T-cell (primary cell): ENCODE data around the gene ZDHHC24. TPM values are rescaled to one million over a fixed set of nuclear protein-coding genes. Genes with fewer than 3 reads are reported as not detected.

Experiments used
- ATAC-seq, 4 experiments: fragments of 200-7000 bp in 3 of 4; fragments of 150-1000 bp in 1 of 4; cut with Tn5 transposase; replicated peaks in 1 of 4; 1 replicate in 3 of 4; 2 replicates in 1 of 4; pipeline ENCODE4 v1.10.0; 2021; ENCODE audit warnings: moderate library complexity in 3 of 4, mild to moderate bottlenecking in 2 of 4, moderate number of reproducible peaks in 1 of 4
- CTCF ChIA-PET, 2 donors: fragments of 300-600 bp; sonication (Branson Sonifier 250); formaldehyde crosslinking; loops; one replicate each; lab custom pipeline; 2022; ENCODE audit warnings: antibody characterized with exemption in 2 of 2; lab: Charles Lee
- POLR2A ChIA-PET, 2 donors: fragments of 300-600 bp; sonication (Branson Sonifier 250); formaldehyde crosslinking; loops; one replicate each; lab custom pipeline; 2022; ENCODE audit warnings: antibody characterized with exemption in 2 of 2; lab: Charles Lee
- DNase-seq, 35 experiments: peaks; one replicate each; pipeline versions ENCODE4 v3.0.0 to v3.0.0-alpha.2; 2013 to 2023
- H3K27ac ChIP-seq: one replicate; pipeline ENCODE4 v1.5.1; 2013; ENCODE audit warnings: low read length
- H3K27me3 ChIP-seq, 2 experiments: replicated peaks in 1 of 2; 1 replicate in 1 of 2; 2 replicates in 1 of 2; pipeline versions ENCODE4 v1.6.1 to v1.7.0; 2013; ENCODE audit warnings: low read length in 1 of 2, mixed read lengths in 1 of 2; ENCODE audit not compliant: control insufficient read depth in 2 of 2, insufficient read depth in 2 of 2; ENCODE audit errors: extremely low read depth in 1 of 2
- H3K36me3 ChIP-seq, 2 donors: 1 replicate in 1 of 2; 2 replicates in 1 of 2; pipeline versions ENCODE4 v1.6.1 to v1.7.0; 2013; ENCODE audit warnings: low read length in 1 of 2; ENCODE audit not compliant: control insufficient read depth in 2 of 2, insufficient read depth in 1 of 2; ENCODE audit errors: extremely low read depth in 1 of 2
- H3K4me1 ChIP-seq, 2 experiments: 1 replicate in 1 of 2; 2 replicates in 1 of 2; pipeline versions ENCODE4 v1.6.1 to v1.7.0; 2013; ENCODE audit warnings: low read length in 2 of 2, mixed read lengths in 1 of 2; ENCODE audit not compliant: insufficient read depth in 2 of 2, control insufficient read depth in 1 of 2; ENCODE audit errors: extremely low read depth in 1 of 2
- H3K4me3 ChIP-seq, 2 donors: 1 replicate in 1 of 2; 2 replicates in 1 of 2; pipeline versions ENCODE4 v1.5.1 to v1.7.0; 2013; ENCODE audit warnings: mild to moderate bottlenecking in 2 of 2, low read length in 1 of 2, moderate library complexity in 1 of 2; ENCODE audit not compliant: control insufficient read depth in 1 of 2; ENCODE audit errors: extremely low read depth in 1 of 2
- H3K9me3 ChIP-seq: 2 replicates; pipeline ENCODE4 v1.7.0; 2013
- H3K27ac Mint-ChIP-seq, 2 donors: one replicate each; pipeline ENCODE4 v1.8.0; 2020 to 2021; ENCODE audit warnings: mild to moderate bottlenecking in 2 of 2, mixed read lengths in 2 of 2
- H3K27me3 Mint-ChIP-seq, 2 donors: one replicate each; pipeline ENCODE4 v1.8.0; 2021 to 2022; ENCODE audit warnings: mixed read lengths in 2 of 2
- H3K36me3 Mint-ChIP-seq: one replicate; pipeline ENCODE4 v1.8.0; 2021; ENCODE audit warnings: mixed read lengths
- H3K4me1 Mint-ChIP-seq, 3 donors: one replicate each; pipeline ENCODE4 v1.8.0; 2020 to 2022; ENCODE audit warnings: mixed read lengths in 3 of 3, mild to moderate bottlenecking in 1 of 3
- H3K4me3 Mint-ChIP-seq, 3 donors: one replicate each; pipeline ENCODE4 v1.8.0; 2020 to 2022; ENCODE audit warnings: mild to moderate bottlenecking in 3 of 3, mixed read lengths in 3 of 3, moderate library complexity in 3 of 3
- H3K9me3 Mint-ChIP-seq, 3 donors: one replicate each; pipeline ENCODE4 v1.8.0; 2020 to 2022; ENCODE audit warnings: mixed read lengths in 3 of 3
- WGBS: methylation state at CpG from one replicate; pipeline ENCODE4 v1.1.5; 2013; ENCODE audit warnings: missing lambda C conversion rate; ENCODE audit not compliant: insufficient coverage; 5-methylcytosine and 5-hydroxymethylcytosine counted together
- total RNA-seq, 35 experiments: library from RNA in 6 of 35; stranded (reverse) in 6 of 35; fragments of 120-200 nt in 1 of 35; gene quantifications; one replicate each; pipeline versions ENCODE4 v1.2.1 to v1.2.4 and lab custom pipeline; 2013 to 2026

Gene ZDHHC24
- total RNA-seq, 5 donors from 2014 or later (not counting 1 experiment from before 2014, with no cell fraction given): 17.2 to 25.7 (median 23.5) TPM

GRCh38 chr11:66494458-66494857 lies 51.4 kb downstream of the ZDHHC24 start:
- no peak overlapping the region for H3K27ac ChIP-seq
- Mint-ChIP-seq H3K27ac (no peak overlapping the region), H3K27me3 (no peaks in the 10 kb centered on the region), H3K4me3 (no peak overlapping the region), H3K36me3 (peaks cover 23% of the 10 kb centered on the region), H3K9me3 (no peaks in the 10 kb centered on the region), H3K4me1 (no peaks in the 10 kb centered on the region)
- H3K9me3 ChIP-seq: no peaks in the 10 kb centered on the region
- H3K36me3 ChIP-seq: peaks cover 14 to 49% of the 10 kb centered on the region in 2 donors
- no peak overlapping the region for H3K4me3 ChIP-seq
- DNase-seq (no peak), ATAC-seq (no peak)
- 100% methylated on average over 4 of the region's 7 CpGs for WGBS
- ChIA-PET CTCF (no interaction called here), POLR2A (no interaction called here)
- H3K27me3 ChIP-seq: no peaks in the 10 kb centered on the region
- H3K4me1 ChIP-seq: no peaks in the 10 kb centered on the region

GRCh38 chr11:66493130-66493529 lies 52.7 kb downstream of the ZDHHC24 start:
- no peak for DNase-seq
- H3K9me3 ChIP-seq: no peaks in the 10 kb centered on the region
- ATAC-seq: no peak
- H3K36me3 ChIP-seq: peaks cover 19 to 51% of the 10 kb centered on the region in 2 donors
- Mint-ChIP-seq H3K4me3 (no peak overlapping the region), H3K36me3 (peaks cover 34% of the 10 kb centered on the region), H3K27ac (no peak overlapping the region), H3K27me3 (no peaks in the 10 kb centered on the region), H3K4me1 (no peaks in the 10 kb centered on the region), H3K9me3 (no peaks in the 10 kb centered on the region)
- no peak overlapping the region for H3K4me3 ChIP-seq
- CTCF ChIA-PET: interaction anchor here (0.5 to 0.6 kb wide), 2 partner anchors 12 to 1181 kb away, joined by 3 to 5 read pairs; no protein-coding TSS in a partner anchor
- POLR2A ChIA-PET: interaction anchor here in 1 of 2 donors (0.5 kb wide), 1 partner anchor 24 kb away, joined by 3 read pairs; no protein-coding TSS in a partner anchor
- H3K27me3 ChIP-seq: no peaks in the 10 kb centered on the region
- no peak overlapping the region for H3K27ac ChIP-seq
- 93% methylated on average over 6 of the region's 10 CpGs for WGBS
- H3K4me1 ChIP-seq: no peaks in the 10 kb centered on the region

- Histone ChIP-seq H3K36me3 (peaks cover 20 to 55% of the 10 kb centered on the region in 2 donors), H3K4me3 (no peak overlapping the region), H3K27ac (no peak overlapping the region), H3K4me1 (no peaks in the 10 kb centered on the region), H3K9me3 (no peaks in the 10 kb centered on the region), H3K27me3 (no peaks in the 10 kb centered on the region)
- Mint-ChIP-seq H3K36me3 (peaks cover 36% of the 10 kb centered on the region), H3K27me3 (no peaks in the 10 kb centered on the region), H3K27ac (no peak overlapping the region), H3K4me1 (no peaks in the 10 kb centered on the region), H3K4me3 (no peak overlapping the region), H3K9me3 (no peaks in the 10 kb centered on the region)
- WGBS: 92% methylated on average over 8 of the region's 10 CpGs
- ChIA-PET POLR2A (no interaction called here), CTCF (interaction anchor here (0.5 to 0.6 kb wide), 3 partner anchors 13 to 1180 kb away, joined by 3 to 13 read pairs (median 5); no protein-coding TSS in a partner anchor)
- no peak for ATAC-seq
- no peak for DNase-seq
Observed at GRCh38 chr11:66492161-66492865, 53.5 kb downstream of the ZDHHC24 start.

GRCh38 chr11:66491315-66491935 lies 54.4 kb downstream of the ZDHHC24 start:
- H3K27me3 Mint-ChIP-seq: no peaks in the 10 kb centered on the region
- no peaks in the 10 kb centered on the region for H3K9me3 Mint-ChIP-seq
- H3K36me3 Mint-ChIP-seq: peaks cover 32% of the 10 kb centered on the region
- 94% methylated on average over 11 of the region's 20 CpGs for WGBS
- H3K27ac Mint-ChIP-seq: no peak overlapping the region
- ATAC-seq (no peak), DNase-seq (no peak)
- H3K27me3 ChIP-seq: no peaks in the 10 kb centered on the region
- ChIA-PET POLR2A (no interaction called here), CTCF (interaction anchor here (0.5 to 0.7 kb wide), 3 partner anchors 12 to 163 kb away, joined by 3 to 13 read pairs (median 3); no protein-coding TSS in a partner anchor)
- H3K27ac ChIP-seq: no peak overlapping the region
- H3K36me3 ChIP-seq: peaks cover 15 to 59% of the 10 kb centered on the region in 2 donors
- no peaks in the 10 kb centered on the region for H3K4me1 ChIP-seq
- no peak overlapping the region for H3K4me3 Mint-ChIP-seq
- H3K9me3 ChIP-seq: no peaks in the 10 kb centered on the region
- no peak overlapping the region for H3K4me3 ChIP-seq
- no peaks in the 10 kb centered on the region for H3K4me1 Mint-ChIP-seq

- ATAC-seq: no peak
- Mint-ChIP-seq H3K4me1 (no peaks in the 10 kb centered on the region), H3K36me3 (peaks cover 34% of the 10 kb centered on the region), H3K27me3 (no peaks in the 10 kb centered on the region), H3K9me3 (no peaks in the 10 kb centered on the region), H3K4me3 (no peak overlapping the region), H3K27ac (no peak overlapping the region)
- no peak for DNase-seq
- WGBS: 98% methylated on average over 7 of the region's 7 CpGs
- H3K36me3 ChIP-seq: peaks cover 15 to 57% of the 10 kb centered on the region in 2 donors
- no peaks in the 10 kb centered on the region for H3K27me3 ChIP-seq
- CTCF ChIA-PET: interaction anchor here in 1 of 2 donors (0.7 kb wide), 1 partner anchor 706 kb away, joined by 5 read pairs; no protein-coding TSS in a partner anchor
- H3K4me3 ChIP-seq: no peak overlapping the region
- H3K9me3 ChIP-seq: no peaks in the 10 kb centered on the region
- no peaks in the 10 kb centered on the region for H3K4me1 ChIP-seq
- POLR2A ChIA-PET: interaction anchor here in 1 of 2 donors (0.5 kb wide), 1 partner anchor 169 kb away, joined by 3 read pairs; no protein-coding TSS in a partner anchor
- H3K27ac ChIP-seq: no peak overlapping the region
Observed at GRCh38 chr11:66489636-66490035, 56.2 kb downstream of the ZDHHC24 start.

- CTCF ChIA-PET: no interaction called here
- Histone ChIP-seq H3K9me3 (no peaks in the 10 kb centered on the region), H3K27me3 (no peaks in the 10 kb centered on the region), H3K27ac (no peak overlapping the region), H3K4me1 (no peaks in the 10 kb centered on the region), H3K36me3 (peaks cover 15 to 54% of the 10 kb centered on the region in 2 donors), H3K4me3 (no peak overlapping the region)
- POLR2A ChIA-PET: no interaction called here
- Mint-ChIP-seq H3K36me3 (peaks cover 32% of the 10 kb centered on the region), H3K27me3 (no peaks in the 10 kb centered on the region), H3K4me1 (no peaks in the 10 kb centered on the region), H3K4me3 (no peak overlapping the region), H3K27ac (no peak overlapping the region), H3K9me3 (no peaks in the 10 kb centered on the region)
- 98% methylated on average over 9 of the region's 10 CpGs for WGBS
- ATAC-seq (no peak), DNase-seq (no peak)
Observed at GRCh38 chr11:66488957-66489356, 56.9 kb downstream of the ZDHHC24 start.
